ENCODE data around the gene DYNAP.

DYNAP gene

DNA sequence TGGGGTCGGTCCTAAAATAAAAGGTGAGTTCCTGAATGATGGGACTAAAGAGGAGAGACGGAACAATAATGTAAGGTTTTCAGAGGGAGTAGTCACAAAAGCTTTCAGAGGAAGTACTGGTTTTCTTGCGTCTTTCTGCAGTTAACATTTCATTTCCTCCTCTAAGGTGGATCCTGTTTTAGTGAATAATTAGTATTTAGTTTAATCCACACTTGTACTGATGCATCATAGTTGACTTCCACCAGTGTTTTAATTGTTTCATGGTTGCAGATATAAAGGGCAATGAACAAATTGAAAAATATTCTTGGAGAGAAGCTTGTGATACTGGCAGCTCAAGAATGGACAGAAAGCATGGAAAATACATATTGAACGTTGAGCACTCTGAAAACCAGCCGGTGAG is at the start of gene DYNAP:
Gene DYNAP, plus strand, starts transcription at position 301 of the 400 bp plus-strand sequence. Its CDS starts 38 bp downstream, at position 339.
- no peak for DNase-seq

GRCh38 chr18:54551590-54551989 is 39.5 kb upstream of the DYNAP start:
- no peak for DNase-seq

DNA sequence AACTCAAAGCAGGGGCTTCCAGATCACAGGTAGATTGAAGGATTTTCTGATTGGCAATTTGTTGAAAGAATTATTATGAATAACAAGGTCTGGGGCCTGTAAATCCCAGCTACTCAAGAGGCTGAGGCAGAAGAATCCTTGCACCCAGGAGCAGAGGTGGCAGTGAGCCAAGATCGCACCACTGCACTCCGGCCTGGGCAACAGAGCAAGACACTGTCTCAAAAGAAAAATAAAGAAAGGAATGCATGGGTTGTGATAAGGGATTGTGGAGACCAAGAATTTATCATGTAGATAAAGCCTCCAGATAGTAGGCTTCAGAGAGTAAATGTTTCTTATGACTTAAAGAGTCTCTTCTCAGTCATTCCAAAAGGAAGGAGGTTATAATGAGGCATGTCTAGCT is 35.8 kb upstream of the DYNAP start:
- DNase-seq: no peak

GRCh38 chr18:54555996-54556395 is 35.0 kb upstream of the DYNAP start:
- no peak for DNase-seq

DNA sequence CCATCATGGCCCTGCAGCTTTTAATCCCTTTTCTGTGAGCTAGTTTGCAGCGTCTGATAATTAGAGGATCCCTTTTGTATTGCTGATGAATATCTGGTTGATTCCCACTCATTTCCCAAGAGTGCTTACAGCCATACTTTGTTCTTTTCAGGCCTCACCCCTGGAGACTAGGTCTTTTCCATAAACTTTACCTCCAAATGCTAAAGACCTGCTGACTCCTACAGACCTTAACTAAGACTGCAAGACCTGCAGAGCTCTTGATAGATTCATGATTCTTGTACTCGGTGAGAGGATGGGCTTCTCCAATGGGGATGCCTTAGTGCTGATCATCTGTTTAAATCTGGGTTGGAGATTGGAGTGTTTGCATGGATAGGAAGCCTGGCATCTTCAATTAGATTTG is 33.1 kb upstream of the DYNAP start:
- DNase-seq: no peak

GRCh38 chr18:54558609-54559585 is 32.1 kb upstream of the DYNAP start:
- DNase-seq: no peak

GRCh38 chr18:54561706-54562267 is 29.3 kb upstream of the DYNAP start:
- DNase-seq: no peak

GRCh38 chr18:54580202-54580729 is 10.8 kb upstream of the DYNAP start:
- DNase-seq: no peak

DNA sequence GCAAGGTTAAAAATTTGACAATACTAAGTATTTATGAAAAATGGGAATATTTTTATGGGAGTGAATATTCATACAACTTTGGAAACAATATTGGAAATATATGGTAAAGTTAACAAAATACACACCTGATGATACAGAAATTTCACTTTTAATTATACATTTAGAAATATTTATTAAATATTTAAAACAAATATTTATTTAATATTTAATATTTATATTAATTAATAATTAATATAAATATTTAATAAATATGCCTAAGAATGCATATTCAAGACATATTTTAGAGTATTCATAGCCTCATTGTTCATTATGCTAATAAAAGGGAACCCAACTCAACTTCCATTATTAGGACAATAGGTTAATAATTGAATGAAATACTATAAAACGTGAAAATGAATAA is 7.0 kb upstream of the DYNAP start:
- DNase-seq: no peak

DNA sequence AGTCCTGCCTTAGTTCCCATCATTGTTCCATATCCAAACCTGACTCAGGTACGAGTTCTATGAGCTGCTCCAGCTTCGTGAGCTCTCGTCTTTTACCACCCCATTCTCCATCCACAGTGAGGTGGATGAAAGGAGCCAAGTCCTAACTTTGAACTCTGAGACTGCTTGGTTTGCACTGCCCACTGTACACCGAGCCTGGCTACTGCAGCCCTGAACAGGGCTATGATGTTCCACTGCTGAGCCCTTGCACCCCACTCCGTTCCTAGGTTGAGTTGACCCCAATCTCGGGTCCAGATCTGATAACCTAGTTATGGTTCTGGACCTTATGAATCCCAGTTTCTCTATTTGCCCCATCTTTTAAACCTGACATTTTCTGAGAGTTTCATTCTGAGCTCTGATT is 5.3 kb upstream of the DYNAP start:
- DNase-seq: no peak

DNA sequence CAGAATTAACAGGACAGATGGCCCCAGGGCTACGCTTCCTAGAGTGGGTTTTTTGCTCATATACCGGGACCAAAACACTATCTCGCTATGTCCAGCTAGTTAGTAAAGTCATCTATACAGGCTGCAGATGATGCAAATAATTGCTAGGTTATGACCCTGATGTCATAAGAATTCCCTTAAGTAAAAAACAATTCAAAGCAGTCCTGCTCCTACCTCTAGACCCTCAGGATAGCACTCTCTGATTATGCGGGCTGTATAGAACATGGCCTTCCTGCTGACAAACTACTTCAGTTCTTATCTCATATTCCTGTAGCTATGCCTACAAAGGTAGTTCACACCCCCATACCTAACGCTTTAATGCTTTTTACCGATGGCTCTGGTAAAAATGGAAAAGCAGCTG is 13.2 kb downstream of the DYNAP start:
- no peak for DNase-seq

DNA sequence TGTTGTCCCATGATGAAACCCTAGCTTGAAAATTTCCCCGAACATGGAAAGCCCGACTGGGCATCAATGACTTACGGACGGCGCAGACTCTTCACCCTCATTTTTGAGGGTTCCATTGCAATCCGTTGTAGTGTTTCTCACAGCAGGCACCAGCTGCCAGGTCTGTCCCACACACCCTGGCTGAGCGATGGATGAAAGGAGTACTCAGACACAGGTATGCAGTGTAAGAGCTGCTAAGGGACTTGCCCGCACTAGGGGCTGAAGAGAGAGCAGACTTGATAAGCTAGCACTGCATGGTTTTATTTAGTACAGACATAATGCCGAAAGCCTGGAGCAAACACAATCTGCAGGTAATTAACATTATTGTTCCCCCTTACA is 15.8 kb downstream of the DYNAP start:
- no peak for DNase-seq

DNA sequence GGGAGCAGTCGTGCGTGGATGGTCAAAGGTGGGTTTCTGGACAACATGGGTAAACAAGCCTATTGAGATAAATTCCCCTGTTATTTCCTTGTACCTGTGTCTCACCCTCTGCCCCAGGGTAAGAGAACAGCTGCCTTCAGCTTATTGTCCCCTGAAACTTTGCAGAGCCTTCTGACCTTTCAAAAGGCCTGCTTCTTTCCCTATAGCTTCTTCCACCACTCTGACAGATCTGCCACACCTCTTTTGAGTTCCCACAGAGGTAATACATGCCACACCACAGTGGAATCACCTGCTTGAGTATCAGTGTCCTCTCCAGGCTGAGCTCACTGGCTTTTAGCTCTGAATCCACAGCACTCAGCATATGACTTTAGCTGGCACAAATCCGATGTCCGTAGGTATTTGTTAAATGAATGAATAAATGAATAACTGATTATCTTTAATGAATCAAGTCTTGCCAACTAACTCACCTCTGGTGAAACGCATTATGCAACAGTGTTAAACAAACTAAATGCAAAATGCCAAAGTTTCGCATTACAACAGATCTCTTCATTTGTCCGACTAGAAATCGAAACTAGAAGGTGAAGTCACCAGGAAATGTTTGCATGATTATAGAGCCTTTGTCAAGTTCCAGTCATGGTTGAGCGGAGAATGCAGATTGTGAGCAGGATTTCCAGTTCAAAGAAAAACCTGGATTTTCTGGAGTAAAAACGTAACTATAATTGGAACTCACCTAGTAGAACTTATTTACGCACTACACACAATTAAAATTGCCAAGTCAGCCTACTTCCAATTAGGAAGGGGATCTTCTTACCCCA is 16.4 kb downstream of the DYNAP start:
- DNase-seq: no peak

- DNase-seq: no peak
Measured at GRCh38 chr18:54608028-54608642, 17.1 kb downstream of the DYNAP start.

DNA sequence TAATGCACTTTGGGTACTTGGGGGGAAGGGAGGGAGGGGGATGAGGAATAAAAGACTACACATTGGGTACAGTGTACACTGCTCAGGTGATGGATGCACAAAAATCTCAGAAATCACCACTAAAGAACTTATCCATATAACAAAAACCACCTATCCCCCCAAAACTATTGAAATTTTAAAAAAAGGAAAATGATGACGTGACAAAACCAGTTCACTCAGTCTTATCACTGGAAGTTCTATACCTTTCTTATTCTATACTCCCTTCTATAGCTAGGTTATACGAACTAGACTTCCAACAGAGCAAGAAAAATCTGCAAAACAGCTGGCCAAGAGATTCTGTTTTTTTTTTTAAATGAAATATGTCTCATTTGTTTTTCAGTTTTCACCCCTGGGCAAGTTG is 20.8 kb downstream of the DYNAP start:
- no peak for DNase-seq

DNA sequence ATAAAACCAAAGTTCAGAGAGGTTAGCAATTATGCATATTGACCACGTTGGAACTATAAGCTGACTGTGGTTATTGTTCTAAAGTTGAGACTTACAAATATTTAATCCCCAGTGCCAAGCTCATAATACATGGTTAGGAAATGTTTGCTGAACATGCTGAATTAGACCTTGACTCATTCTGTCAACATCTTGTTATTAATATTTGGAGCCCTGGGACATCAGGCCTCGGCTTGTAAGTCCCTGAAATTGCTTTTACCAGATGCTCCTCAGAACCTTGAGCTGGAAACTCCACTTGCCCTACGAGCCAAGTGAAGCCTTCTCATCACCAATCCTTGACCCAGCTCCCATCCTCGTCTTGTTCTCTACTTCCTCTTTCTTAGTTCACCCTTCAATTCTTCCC is 21.2 kb downstream of the DYNAP start:
- DNase-seq: no peak

GRCh38 chr18:54613174-54613573 is 22.1 kb downstream of the DYNAP start:
- no peak for DNase-seq

DNA sequence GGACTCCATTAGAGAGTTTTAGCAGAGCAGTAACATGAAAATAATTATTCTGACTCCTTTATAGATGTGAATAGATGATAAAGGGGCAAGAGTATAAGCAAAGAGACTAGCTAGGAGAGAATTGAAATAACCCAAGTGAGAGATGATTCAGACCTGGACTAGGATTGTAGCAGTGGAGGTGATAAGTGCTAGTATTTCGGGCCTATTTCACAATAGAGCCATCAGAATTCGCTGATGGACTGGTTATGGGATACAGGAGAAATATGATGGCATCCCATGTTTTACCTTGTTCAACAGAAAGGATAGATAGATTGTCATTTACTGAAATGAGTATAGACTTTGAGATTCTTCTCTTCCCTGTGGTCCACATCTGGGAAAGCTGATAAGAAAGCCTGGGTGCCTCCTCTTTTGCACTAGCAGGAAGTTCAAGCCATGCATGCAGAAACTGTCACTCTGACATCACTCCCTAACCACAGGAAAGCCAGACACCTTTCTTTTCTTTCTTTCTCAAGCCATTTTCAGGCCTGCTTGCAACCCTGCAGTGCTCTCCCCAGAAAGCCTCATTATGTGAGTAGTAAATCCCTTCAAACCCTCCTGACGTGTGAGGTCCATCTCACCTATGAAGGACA is 25.3 kb downstream of the DYNAP start:
- DNase-seq: no peak

DNA sequence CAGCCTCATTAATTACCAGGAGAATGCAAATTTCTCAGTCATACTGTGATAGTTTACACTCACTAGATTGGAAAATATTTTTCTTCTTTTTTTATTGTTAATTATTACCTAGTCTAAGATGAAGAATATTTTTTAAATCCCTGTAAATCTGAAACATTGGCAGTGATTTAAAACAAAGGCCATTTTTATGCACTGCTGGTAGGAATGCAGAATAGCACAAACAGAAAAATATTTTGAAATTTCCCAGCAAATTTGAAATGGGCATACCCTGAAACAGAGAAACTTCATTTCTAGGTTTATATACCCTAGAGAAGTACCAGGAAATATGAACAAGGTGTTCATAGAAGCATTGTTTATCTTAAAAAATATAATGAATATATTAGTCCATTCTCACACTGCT is 31.0 kb downstream of the DYNAP start:
- no peak for DNase-seq

DNA sequence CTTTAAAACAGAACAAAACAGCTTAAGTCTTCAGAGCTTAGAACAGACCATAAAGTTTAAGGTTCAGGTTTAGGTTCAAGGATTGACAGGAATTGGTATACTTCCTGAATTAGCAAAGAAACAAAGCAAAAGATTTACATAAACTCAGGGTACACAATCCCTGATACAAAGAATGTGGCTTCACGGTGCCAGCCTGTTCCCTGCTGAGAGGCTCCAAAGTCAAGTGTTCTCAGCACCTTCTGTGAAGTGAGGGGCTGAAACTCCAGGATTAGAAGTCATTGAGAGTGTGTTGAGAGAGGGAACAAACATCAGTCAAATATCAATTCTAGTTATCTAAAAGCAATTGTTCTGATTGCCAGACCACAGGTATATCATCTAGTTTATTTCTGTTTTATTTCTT is 35.7 kb downstream of the DYNAP start:
- DNase-seq: no peak

DNA sequence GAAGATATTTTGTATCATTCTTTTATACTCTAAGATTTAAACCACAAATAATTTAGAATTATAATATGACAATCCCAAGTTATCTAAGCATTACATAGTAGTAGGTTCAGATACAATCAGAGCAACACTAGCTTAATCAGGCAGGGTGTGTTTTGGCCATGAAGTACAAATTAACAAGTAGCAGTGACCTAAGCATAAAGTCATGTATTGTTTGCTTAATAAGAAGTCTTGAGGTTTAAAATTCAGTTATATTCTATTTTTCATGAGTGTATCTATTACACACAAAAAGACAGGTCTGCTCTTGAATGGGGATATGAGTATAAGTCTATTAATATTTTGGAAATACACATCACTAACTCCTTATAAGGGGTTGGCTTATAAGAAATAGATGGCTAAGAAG is 39.9 kb downstream of the DYNAP start:
- no peak for DNase-seq

DNA sequence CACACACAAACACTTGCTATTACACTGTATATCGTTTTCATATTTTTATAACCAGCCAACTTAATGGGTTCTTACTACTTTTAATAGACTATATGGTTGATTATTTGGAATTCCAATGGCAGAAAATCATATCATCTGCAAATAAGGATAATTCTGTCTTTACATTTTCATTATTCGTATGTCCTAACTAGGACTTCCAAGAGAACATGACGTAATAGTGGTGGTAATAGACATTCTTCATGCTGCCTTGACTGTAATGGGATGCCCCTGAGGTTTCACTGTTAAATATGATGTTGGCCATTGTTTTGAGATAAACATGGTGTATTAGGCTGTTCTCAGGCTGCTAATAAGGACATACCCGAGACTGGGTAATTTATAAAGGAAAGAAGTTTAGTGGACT is 45.2 kb downstream of the DYNAP start:
- DNase-seq: no peak

DNA sequence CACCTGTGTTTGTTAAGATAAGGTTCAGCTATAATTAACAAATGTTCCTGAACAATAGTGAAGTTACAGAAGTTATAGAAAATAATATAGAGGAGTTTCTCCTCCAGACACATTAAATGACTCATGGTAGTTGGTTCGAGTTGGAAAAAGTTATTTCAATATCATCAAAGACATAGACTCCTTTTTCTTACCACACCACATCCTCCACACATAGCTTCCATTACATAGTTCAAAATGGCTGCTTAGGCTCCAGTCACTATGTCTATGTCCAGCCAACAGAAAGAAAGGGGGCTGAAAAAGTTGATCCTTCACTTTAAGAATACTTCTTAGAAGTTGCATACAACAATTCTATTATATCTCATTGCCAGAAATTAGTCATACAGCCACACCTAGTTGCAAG is 50.7 kb downstream of the DYNAP start:
- DNase-seq: no peak

Measured in stimulated activated naive CD4-positive, alpha-beta T cell treated with Interleukin-2 at 50 U/mL for 16 hours (primary cell).